DND-41 (cell line): ENCODE results near the gene GNLY.

Experiments
- CTCF ChIP-seq: IDR thresholded peaks from 2 replicates; pipeline ENCODE4 v1.5.1; 2012; ENCODE audit warnings: borderline replicate concordance, low read length, moderate library complexity, mild to moderate bottlenecking; ENCODE audit not compliant: poor library complexity, severe bottlenecking; ENCODE audit errors: extremely low read depth
- EZH2 ChIP-seq: IDR thresholded peaks from 3 replicates; pipeline ENCODE4 v1.6.1; 2012; ENCODE audit warnings: borderline replicate concordance, low read depth, mild to moderate bottlenecking, moderate library complexity, low read length, inconsistent platforms; ENCODE audit not compliant: severe bottlenecking

GRCh38 chr2:85707304-85707703 lies 13.1 kb downstream of the GNLY start:
- TF ChIP-seq EZH2 (no peak), CTCF (peak; percentile 96)
